GM23338 (cell line): ENCODE results near the gene TMPRSS13. TPM values are rescaled to one million over a fixed set of nuclear protein-coding genes. Genes with fewer than 3 reads are reported as not detected.

Experiments
- ATAC-seq: fragments of 200-7000 bp; cut with Tn5 transposase; 3 replicates; pipeline ENCODE4 v1.9.1; 2020
- DNase-seq: peaks from one replicate; pipeline ENCODE4 v3.0.0-alpha.2; 2015; ENCODE audit warnings: low spot score
- H2AFZ ChIP-seq: fragments of 200-600 bp; sonication (generic); 2 replicates; pipeline ENCODE4 v1.8.0; 2016; ENCODE audit warnings: antibody characterized with exemption, mild to moderate bottlenecking, moderate library complexity
- H3F3A ChIP-seq: fragments of 200-600 bp; sonication (generic); replicated peaks from 2 replicates; pipeline ENCODE4 v1.8.0; 2017; ENCODE audit warnings: antibody characterized with exemption, mixed run types, low read depth
- H3K27ac ChIP-seq: fragments of 200-600 bp; sonication (generic); 2 replicates; pipeline ENCODE4 v1.6.1; 2016; ENCODE audit warnings: low read depth
- H3K27me3 ChIP-seq: fragments of 200-600 bp; sonication (generic); 2 replicates; pipeline ENCODE4 v1.8.0; 2016; ENCODE audit warnings: mild to moderate bottlenecking, mixed run types, moderate library complexity; ENCODE audit not compliant: insufficient read depth
- H3K36me3 ChIP-seq: fragments of 200-600 bp; sonication (generic); 2 replicates; pipeline ENCODE4 v1.8.0; 2016; ENCODE audit warnings: mild to moderate bottlenecking; ENCODE audit not compliant: insufficient read depth
- H3K4me1 ChIP-seq: fragments of 200-600 bp; sonication (generic); 2 replicates; pipeline ENCODE4 v1.8.0; 2016; ENCODE audit warnings: mild to moderate bottlenecking, moderate library complexity; ENCODE audit not compliant: insufficient read depth
- H3K4me2 ChIP-seq: fragments of 200-600 bp; sonication (generic); 2 replicates; pipeline ENCODE4 v1.7.1; 2017; ENCODE audit warnings: mixed run types
- H3K4me3 ChIP-seq: fragments of 200-600 bp; sonication (generic); 2 replicates; pipeline ENCODE4 v1.6.1; 2016; ENCODE audit warnings: mixed run types
- H3K79me2 ChIP-seq: fragments of 200-600 bp; sonication (generic); replicated peaks from 2 replicates; pipeline ENCODE4 v1.8.0; 2017; ENCODE audit warnings: mild to moderate bottlenecking; ENCODE audit not compliant: insufficient read depth
- H3K9me2 ChIP-seq: fragments of 200-600 bp; sonication (generic); 2 replicates; pipeline ENCODE4 v1.8.0; 2017; ENCODE audit not compliant: insufficient read depth
- H4K20me1 ChIP-seq: fragments of 200-600 bp; sonication (generic); replicated peaks from 2 replicates; pipeline ENCODE4 v1.8.0; 2017; ENCODE audit warnings: mild to moderate bottlenecking; ENCODE audit not compliant: insufficient read depth
- H3K27ac Mint-ChIP-seq: 2 replicates; pipeline ENCODE4 v1.8.0; 2020; ENCODE audit warnings: inconsistent platforms, mild to moderate bottlenecking, moderate library complexity, mixed read lengths
- H3K27me3 Mint-ChIP-seq: 3 replicates; pipeline ENCODE4 v1.8.0; 2022; ENCODE audit warnings: low read depth, mild to moderate bottlenecking, moderate library complexity, mixed read lengths, inconsistent platforms; ENCODE audit not compliant: insufficient read depth, poor library complexity
- H3K36me3 Mint-ChIP-seq: 3 replicates; pipeline ENCODE4 v1.8.0; 2021; ENCODE audit warnings: low read depth, mild to moderate bottlenecking, inconsistent platforms, moderate library complexity, mixed read lengths
- H3K4me1 Mint-ChIP-seq: 3 replicates; pipeline ENCODE4 v1.8.0; 2020; ENCODE audit warnings: mild to moderate bottlenecking, inconsistent platforms, mixed read lengths
- H3K4me3 Mint-ChIP-seq: 3 replicates; pipeline ENCODE4 v1.8.0; 2021; ENCODE audit warnings: moderate library complexity, mild to moderate bottlenecking, inconsistent platforms, mixed read lengths
- H3K9me3 Mint-ChIP-seq: 3 replicates; pipeline ENCODE4 v1.8.0; 2020; ENCODE audit warnings: moderate library complexity, mild to moderate bottlenecking, inconsistent platforms, mixed read lengths
- CREB1 ChIP-seq: fragments of 250-450 bp; sonication (Bioruptor Pico); IDR thresholded peaks from 2 replicates; pipeline ENCODE4 v1.5.0; 2020; ENCODE audit warnings: low read depth, mild to moderate bottlenecking, moderate library complexity
- EZH2 ChIP-seq: fragments of 200-600 bp; sonication (generic); IDR thresholded peaks from one replicate; pipeline ENCODE4 v1.8.0; 2017; ENCODE audit warnings: antibody characterized with exemption, mild to moderate bottlenecking, low read depth; ENCODE audit not compliant: unreplicated experiment
- EZH2phosphoT487 ChIP-seq: fragments of 200-600 bp; sonication (generic); IDR thresholded peaks from one replicate; pipeline ENCODE4 v1.8.1; 2018; ENCODE audit warnings: antibody characterized with exemption; ENCODE audit not compliant: unreplicated experiment
- NANOG ChIP-seq: IDR thresholded peaks from 2 replicates; pipeline ENCODE4 v1.6.1; 2016; ENCODE audit warnings: antibody characterized with exemption, borderline replicate concordance
- STAT1 ChIP-seq: IDR thresholded peaks from one replicate; pipeline ENCODE4 v1.6.1; 2016; ENCODE audit warnings: antibody characterized with exemption; ENCODE audit not compliant: unreplicated experiment
- ZNF114 ChIP-seq: fragments of 250-450 bp; sonication (Bioruptor Pico); IDR thresholded peaks from 2 replicates; pipeline ENCODE4 v1.5.0; 2020; ENCODE audit warnings: mild to moderate bottlenecking, moderate library complexity
- ZNF331 ChIP-seq: fragments of 250-450 bp; sonication (Bioruptor Pico); IDR thresholded peaks from 2 replicates; pipeline ENCODE4 v1.5.0; 2020; ENCODE audit warnings: low read depth, mild to moderate bottlenecking, moderate library complexity
- polyA plus RNA-seq: library from polyadenylated mRNA; unstranded; fragments of >200 nt; fragmentation: Nextera tagmentation; extraction: Ambion mirVana; gene quantifications from 2 replicates; pipeline ENCODE4 v1.2.1, GENCODE V29; 2016
- total RNA-seq: library from RNA; depleted of rRNA; stranded (reverse); fragments of >200 nt; shearing (Covaris generic); gene quantifications from 2 replicates; pipeline ENCODE4 v1.2.3, GENCODE V29; 2014
- TF ChIP-seq, protein P1 (sequence below): IDR thresholded peaks from 2 replicates; pipeline ENCODE4 v1.6.1; 2016; ENCODE audit warnings: antibody characterized with exemption
- TF ChIP-seq, protein P2 (sequence below): IDR thresholded peaks from one replicate; pipeline ENCODE4 v1.6.1; 2018; ENCODE audit warnings: antibody characterized with exemption; ENCODE audit not compliant: unreplicated experiment
- TF ChIP-seq, protein P3 (sequence below), 2 experiments: fragments of 200-600 bp in 1 of 2; sonication (generic) in 1 of 2; conservative IDR thresholded peaks; 2 replicates each; pipeline versions ENCODE4 v1.5.1 to v1.6.1; 2016 to 2017; ENCODE audit warnings: antibody characterized with exemption in 2 of 2, low read depth in 2 of 2, mild to moderate bottlenecking in 2 of 2, moderate library complexity in 1 of 2
- TF ChIP-seq, protein P4 (sequence below): fragments of 250-450 bp; sonication (Bioruptor Pico); IDR thresholded peaks from 2 replicates; pipeline ENCODE4 v1.5.0; 2020; ENCODE audit warnings: mild to moderate bottlenecking, moderate library complexity

The TMPRSS13 gene
- total and polyA plus RNA-seq, 2 experiments from 2014 or later: 0.31 TPM; not detected in 1

DNA sequence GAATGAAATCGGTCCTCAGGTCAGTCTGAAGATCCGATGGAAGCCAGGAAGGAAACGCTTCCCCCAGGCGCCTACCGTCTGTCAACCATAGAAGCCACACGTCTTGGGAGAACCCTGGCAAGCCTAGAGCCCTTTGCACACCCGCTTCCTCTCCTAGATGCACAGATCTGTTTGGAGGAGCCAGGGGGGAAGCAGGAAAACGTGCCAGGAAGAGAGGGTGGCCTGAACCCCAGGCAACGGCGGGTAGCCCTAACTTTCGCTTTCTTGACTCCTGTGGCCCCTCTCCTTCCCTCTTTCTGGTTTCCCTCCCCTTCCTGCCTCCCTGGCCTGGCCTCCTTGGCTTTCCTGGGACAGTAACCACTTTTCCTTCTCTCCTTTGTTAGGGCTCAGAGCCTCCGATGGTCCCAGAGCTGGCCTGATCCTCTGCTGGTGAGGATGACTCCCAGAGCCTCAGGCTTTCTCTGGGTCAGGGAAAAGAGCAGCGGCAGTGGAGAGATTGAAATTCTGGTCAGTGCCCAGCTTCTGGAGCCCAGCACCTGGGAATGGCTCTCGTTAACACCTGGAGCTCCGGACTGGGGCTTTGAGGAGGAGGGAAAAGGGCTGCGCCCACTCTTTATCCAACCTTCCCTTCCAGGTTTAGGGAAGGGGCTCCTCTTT is 54.8 kb downstream of the TMPRSS13 start:
- peak overlapping the region; percentile 91 for H3K4me3 ChIP-seq
- peaks cover 54% of the 10 kb centered on the region for H3K4me1 Mint-ChIP-seq

More for the DNA sequence above, 54.8 kb downstream of the TMPRSS13 start:
- H3K36me3 ChIP-seq: no peaks in the 10 kb centered on the region
- ATAC-seq (peak; percentile 31), DNase-seq (peak; percentile 78)
- peaks cover 40% of the 10 kb centered on the region for H3K4me1 ChIP-seq
- Mint-ChIP-seq H3K9me3 (no peaks in the 10 kb centered on the region), H3K4me3 (peak overlapping the region; percentile 97), H3K36me3 (no peaks in the 10 kb centered on the region), H3K27ac (no peak overlapping the region), H3K27me3 (peaks cover 18% of the 10 kb centered on the region)
- H3K79me2 ChIP-seq: peaks cover 15% of the 10 kb centered on the region; the same call in 1 of the 2 replicates
- H3K27ac ChIP-seq: no peak overlapping the region
- no peaks in the 10 kb centered on the region; the same call in 1 of the 2 replicates for H3F3A ChIP-seq
- TF ChIP-seq, protein P1, sequence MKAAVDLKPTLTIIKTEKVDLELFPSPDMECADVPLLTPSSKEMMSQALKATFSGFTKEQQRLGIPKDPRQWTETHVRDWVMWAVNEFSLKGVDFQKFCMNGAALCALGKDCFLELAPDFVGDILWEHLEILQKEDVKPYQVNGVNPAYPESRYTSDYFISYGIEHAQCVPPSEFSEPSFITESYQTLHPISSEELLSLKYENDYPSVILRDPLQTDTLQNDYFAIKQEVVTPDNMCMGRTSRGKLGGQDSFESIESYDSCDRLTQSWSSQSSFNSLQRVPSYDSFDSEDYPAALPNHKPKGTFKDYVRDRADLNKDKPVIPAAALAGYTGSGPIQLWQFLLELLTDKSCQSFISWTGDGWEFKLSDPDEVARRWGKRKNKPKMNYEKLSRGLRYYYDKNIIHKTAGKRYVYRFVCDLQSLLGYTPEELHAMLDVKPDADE: no peak
- TF ChIP-seq CREB1 (CRISPR knock-in tag): no peak
- TF ChIP-seq NANOG: no peak
- TF ChIP-seq ZNF331 (CRISPR knock-in tag): no peak
- TF ChIP-seq ZNF114 (CRISPR knock-in tag): no peak
- TF ChIP-seq STAT1: no peak
- TF ChIP-seq EZH2phosphoT487: no peak
- no peak for TF ChIP-seq EZH2
- TF ChIP-seq, protein P2, sequence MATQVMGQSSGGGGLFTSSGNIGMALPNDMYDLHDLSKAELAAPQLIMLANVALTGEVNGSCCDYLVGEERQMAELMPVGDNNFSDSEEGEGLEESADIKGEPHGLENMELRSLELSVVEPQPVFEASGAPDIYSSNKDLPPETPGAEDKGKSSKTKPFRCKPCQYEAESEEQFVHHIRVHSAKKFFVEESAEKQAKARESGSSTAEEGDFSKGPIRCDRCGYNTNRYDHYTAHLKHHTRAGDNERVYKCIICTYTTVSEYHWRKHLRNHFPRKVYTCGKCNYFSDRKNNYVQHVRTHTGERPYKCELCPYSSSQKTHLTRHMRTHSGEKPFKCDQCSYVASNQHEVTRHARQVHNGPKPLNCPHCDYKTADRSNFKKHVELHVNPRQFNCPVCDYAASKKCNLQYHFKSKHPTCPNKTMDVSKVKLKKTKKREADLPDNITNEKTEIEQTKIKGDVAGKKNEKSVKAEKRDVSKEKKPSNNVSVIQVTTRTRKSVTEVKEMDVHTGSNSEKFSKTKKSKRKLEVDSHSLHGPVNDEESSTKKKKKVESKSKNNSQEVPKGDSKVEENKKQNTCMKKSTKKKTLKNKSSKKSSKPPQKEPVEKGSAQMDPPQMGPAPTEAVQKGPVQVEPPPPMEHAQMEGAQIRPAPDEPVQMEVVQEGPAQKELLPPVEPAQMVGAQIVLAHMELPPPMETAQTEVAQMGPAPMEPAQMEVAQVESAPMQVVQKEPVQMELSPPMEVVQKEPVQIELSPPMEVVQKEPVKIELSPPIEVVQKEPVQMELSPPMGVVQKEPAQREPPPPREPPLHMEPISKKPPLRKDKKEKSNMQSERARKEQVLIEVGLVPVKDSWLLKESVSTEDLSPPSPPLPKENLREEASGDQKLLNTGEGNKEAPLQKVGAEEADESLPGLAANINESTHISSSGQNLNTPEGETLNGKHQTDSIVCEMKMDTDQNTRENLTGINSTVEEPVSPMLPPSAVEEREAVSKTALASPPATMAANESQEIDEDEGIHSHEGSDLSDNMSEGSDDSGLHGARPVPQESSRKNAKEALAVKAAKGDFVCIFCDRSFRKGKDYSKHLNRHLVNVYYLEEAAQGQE: no peak
- TF ChIP-seq, protein P3, sequence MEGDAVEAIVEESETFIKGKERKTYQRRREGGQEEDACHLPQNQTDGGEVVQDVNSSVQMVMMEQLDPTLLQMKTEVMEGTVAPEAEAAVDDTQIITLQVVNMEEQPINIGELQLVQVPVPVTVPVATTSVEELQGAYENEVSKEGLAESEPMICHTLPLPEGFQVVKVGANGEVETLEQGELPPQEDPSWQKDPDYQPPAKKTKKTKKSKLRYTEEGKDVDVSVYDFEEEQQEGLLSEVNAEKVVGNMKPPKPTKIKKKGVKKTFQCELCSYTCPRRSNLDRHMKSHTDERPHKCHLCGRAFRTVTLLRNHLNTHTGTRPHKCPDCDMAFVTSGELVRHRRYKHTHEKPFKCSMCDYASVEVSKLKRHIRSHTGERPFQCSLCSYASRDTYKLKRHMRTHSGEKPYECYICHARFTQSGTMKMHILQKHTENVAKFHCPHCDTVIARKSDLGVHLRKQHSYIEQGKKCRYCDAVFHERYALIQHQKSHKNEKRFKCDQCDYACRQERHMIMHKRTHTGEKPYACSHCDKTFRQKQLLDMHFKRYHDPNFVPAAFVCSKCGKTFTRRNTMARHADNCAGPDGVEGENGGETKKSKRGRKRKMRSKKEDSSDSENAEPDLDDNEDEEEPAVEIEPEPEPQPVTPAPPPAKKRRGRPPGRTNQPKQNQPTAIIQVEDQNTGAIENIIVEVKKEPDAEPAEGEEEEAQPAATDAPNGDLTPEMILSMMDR (conservative IDR thresholded peaks at IDR 0.05; ENCODE audit: low read depth in 2 of 2): no peak
- TF ChIP-seq, protein P4, sequence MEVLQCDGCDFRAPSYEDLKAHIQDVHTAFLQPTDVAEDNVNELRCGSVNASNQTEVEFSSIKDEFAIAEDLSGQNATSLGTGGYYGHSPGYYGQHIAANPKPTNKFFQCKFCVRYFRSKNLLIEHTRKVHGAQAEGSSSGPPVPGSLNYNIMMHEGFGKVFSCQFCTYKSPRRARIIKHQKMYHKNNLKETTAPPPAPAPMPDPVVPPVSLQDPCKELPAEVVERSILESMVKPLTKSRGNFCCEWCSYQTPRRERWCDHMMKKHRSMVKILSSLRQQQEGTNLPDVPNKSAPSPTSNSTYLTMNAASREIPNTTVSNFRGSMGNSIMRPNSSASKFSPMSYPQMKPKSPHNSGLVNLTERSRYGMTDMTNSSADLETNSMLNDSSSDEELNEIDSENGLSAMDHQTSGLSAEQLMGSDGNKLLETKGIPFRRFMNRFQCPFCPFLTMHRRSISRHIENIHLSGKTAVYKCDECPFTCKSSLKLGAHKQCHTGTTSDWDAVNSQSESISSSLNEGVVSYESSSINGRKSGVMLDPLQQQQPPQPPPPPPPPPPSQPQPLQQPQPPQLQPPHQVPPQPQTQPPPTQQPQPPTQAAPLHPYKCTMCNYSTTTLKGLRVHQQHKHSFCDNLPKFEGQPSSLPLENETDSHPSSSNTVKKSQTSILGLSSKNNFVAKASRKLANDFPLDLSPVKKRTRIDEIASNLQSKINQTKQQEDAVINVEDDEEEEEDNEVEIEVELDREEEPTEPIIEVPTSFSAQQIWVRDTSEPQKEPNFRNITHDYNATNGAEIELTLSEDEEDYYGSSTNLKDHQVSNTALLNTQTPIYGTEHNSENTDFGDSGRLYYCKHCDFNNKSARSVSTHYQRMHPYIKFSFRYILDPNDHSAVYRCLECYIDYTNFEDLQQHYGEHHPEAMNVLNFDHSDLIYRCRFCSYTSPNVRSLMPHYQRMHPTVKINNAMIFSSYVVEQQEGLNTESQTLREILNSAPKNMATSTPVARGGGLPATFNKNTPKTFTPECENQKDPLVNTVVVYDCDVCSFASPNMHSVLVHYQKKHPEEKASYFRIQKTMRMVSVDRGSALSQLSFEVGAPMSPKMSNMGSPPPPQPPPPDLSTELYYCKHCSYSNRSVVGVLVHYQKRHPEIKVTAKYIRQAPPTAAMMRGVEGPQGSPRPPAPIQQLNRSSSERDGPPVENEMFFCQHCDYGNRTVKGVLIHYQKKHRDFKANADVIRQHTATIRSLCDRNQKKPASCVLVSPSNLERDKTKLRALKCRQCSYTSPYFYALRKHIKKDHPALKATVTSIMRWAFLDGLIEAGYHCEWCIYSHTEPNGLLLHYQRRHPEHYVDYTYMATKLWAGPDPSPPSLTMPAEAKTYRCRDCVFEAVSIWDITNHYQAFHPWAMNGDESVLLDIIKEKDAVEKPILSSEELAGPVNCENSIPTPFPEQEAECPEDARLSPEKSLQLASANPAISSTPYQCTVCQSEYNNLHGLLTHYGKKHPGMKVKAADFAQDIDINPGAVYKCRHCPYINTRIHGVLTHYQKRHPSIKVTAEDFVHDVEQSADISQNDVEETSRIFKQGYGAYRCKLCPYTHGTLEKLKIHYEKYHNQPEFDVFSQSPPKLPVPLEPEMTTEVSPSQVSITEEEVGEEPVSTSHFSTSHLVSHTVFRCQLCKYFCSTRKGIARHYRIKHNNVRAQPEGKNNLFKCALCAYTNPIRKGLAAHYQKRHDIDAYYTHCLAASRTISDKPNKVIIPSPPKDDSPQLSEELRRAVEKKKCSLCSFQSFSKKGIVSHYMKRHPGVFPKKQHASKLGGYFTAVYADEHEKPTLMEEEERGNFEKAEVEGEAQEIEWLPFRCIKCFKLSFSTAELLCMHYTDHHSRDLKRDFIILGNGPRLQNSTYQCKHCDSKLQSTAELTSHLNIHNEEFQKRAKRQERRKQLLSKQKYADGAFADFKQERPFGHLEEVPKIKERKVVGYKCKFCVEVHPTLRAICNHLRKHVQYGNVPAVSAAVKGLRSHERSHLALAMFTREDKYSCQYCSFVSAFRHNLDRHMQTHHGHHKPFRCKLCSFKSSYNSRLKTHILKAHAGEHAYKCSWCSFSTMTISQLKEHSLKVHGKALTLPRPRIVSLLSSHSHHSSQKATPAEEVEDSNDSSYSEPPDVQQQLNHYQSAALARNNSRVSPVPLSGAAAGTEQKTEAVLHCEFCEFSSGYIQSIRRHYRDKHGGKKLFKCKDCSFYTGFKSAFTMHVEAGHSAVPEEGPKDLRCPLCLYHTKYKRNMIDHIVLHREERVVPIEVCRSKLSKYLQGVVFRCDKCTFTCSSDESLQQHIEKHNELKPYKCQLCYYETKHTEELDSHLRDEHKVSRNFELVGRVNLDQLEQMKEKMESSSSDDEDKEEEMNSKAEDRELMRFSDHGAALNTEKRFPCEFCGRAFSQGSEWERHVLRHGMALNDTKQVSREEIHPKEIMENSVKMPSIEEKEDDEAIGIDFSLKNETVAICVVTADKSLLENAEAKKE: no peak
- no peak overlapping the region for H2AFZ ChIP-seq
- H3K27me3 ChIP-seq: peaks cover 37% of the 10 kb centered on the region
- no peaks in the 10 kb centered on the region for H3K9me2 ChIP-seq
- H3K4me2 ChIP-seq: peak overlapping the region; percentile 99
- peaks cover 7% of the 10 kb centered on the region; the same call in 1 of the 2 replicates for H4K20me1 ChIP-seq
